PC-3 (cell line): ENCODE results near the gene OMP.

Experiments used
- CTCF ChIP-seq: fragments of 300-600 bp; sonication (generic); conservative IDR thresholded peaks from 2 replicates; pipeline ENCODE4 v1.5.1; 2017; ENCODE audit warnings: antibody characterized with exemption, low read depth, mild to moderate bottlenecking, low read length
- EZH2 ChIP-seq: fragments of 300-600 bp; sonication (generic); IDR thresholded peaks from one replicate; pipeline ENCODE4 v1.6.1; 2017; ENCODE audit warnings: antibody characterized with exemption, mild to moderate bottlenecking, low read length; ENCODE audit not compliant: unreplicated experiment

GRCh38 chr11:77063407-77063806 lies 39.2 kb upstream of the OMP start:
- no peak for TF ChIP-seq CTCF
- no peak for TF ChIP-seq EZH2
